NCI-H2107 (cell line): ENCODE results near the gene CRISPLD2.

Source experiments
- DNase-seq: peaks from one replicate; lab custom pipeline; 2025; lab: John Stamatoyannopoulos, UW

The CRISPLD2 gene

DNA sequence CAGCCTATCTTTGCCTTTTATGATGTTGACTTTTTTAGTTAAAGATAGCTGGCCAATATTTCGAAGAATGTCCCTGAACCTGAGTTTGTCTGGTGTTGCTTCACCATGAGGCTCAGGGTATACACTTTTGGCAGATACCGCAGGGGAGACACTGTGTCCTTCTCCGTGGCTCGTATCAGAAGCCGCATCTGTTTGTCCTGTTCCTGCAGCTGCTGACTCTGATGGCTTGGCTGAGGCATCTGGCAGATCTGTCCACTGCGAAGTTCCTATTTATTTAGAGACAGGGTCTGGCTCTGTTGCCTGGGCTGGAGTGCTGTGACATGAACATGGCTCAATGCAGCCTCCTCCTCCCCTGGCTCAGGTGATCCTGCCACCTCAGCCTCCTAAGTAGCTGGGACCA, 93.5 kb downstream of the CRISPLD2 start:
- DNase-seq = no peak

DNA sequence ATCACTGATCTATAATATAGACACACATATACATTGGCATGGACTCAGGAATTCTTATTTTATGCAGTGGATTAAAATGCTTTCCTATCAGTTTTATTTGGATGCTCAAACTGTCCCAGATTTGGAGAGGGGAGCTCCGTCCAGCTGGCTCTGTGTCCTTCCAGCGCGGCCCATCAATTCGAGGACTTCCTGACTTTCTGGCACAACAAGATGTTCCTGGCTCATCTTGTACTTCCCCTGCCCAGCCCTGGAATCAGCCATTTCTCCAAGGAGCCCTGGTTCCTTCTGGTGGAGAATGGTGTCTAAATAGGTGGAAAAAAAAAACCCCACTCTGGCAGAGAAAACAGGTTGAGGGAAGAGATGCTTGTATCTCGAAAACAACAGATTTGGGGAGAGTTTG, 94.5 kb downstream of the CRISPLD2 start:
- DNase-seq = no peak

DNA sequence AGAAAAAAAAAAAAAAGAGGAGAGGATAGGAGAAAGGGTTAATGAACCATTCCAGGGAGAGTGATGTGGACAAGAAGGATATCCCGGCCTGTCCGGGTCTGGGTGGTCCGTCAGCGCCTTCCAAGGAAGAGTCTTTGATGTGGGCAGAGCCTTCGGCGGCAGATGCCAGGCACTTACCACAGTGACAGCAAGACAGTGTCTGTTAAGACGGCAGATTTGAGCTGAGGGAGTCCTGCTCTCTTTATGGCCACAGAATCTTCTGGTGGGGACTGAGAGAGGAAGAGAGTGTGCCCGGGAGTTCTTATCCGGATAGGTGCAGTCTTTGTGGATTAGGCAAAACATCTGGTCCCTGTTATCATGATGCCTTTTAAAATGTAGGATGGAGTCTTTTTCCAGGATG, 96.4 kb downstream of the CRISPLD2 start:
- DNase-seq = no peak

DNA sequence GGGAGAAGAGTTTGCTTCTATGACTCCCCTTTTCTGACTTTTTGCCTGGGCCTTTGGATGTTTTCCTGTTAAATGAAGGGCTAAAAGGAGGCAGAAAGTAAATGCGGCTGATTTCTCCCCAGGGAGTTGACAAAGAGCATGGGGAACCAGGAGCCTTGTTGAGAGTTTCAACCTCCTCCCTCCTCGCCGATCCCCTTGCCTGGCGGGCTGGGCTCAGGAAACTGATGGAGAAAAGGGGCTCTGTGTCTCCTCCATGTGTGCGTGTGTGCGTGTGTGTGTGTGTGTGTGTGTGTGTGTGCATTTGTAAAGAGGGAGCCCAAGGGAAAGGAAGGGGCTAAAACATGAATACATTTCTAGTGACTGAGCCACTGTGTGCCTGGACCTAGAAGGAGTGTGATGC, 97.1 kb downstream of the CRISPLD2 start:
- DNase-seq = no peak

DNA sequence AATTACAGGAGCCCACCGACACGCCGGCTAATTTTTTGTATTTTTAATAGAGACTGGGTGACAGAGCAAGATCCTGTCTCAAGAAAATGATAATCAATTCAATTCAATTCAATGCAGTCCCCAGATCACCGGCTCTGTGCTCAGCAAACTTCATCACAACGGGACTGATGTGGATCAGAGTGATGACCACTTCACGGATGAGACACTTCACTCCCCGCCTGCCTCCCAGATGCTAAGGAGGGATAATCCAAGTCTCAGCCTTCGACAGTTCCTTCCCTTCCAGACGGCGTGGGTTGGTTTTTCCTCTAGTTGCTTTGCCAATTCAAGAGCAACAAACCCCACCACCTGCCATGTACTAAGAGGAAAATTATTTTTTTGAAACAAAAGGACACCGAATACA, 97.7 kb downstream of the CRISPLD2 start:
- DNase-seq = no peak

DNA sequence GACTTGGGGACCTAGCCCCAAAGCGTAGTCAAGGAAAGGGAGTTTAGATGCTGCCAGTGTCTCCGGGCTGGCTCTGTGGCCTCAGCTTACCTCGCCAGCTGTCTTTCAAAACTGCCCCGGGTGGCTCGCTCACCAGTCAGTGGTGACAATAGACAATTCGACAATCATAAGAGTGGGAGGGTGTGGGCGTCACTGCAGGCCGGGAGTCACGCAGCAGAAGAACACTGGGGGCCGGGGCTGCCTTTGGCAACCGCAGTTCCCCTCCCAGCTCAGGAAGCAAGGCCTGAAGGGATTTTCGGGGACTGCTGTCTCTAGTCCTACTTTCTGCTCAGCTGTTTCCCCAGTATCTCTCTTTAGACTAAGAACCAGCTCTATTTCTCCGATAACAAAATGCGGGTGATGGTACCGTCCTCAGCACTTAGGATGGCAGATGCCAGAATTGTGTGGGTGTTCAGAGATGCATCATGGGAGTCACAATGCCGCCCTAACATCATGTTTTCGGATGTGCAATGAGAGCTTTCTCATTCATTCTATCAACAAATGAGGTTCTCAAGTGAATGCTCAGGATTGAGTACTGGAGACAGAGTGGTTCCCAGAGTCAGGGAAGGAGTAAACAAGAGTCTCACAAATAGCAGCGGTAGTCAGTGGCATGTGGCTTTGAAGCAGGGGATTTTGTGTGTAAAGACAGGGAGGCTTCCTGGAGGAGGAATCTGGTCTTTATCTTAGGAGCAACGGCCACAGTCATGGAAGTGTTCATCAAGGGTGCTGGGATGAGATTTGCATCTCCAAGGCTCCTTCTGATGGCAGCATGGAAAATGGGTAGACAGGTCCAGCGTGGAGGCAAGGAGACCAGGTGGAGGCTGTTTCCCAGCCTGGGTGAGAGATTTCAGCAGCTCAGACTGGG, 98.5 kb downstream of the CRISPLD2 start:
- DNase-seq = no peak

DNA sequence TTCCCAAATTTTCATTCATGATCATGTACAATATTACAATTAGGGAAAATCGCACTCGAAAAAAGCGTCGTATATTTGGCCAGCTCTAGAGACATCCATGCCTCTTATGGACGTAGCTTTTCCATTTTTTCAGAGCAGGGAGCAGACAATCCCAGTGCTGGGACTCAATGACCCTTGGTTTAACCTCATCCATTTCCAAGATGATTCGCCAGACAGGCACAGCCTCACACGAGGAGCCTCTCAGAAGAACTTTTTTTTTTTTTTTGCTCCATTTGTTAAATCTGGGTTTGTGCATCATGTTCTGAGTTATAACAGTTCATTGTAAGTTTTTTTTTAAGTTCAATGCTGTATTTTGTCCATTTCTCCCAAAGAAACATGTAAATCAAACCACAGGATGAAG, 99.5 kb downstream of the CRISPLD2 start:
- no peak for DNase-seq

DNA sequence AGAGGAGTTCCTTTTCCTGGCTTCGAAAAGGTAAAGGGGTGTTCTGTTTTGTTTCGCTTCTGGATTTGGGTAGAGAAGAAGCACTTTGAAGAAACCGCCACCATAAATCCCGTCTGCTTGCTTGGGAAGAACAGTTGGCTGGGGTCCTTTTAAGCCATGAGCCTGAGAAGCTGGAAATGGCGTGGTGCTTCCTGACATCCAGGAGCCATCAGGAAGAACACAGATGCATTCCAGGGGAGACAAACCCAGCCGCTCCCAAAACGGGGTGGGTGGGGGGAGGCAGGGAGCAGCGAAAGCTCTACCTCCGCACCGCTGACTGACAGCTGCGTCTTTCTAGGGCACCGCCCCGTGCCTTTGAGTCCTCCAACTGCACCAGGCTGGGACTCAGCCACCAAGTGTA, 99.9 kb downstream of the CRISPLD2 start:
- DNase-seq = no peak

DNA sequence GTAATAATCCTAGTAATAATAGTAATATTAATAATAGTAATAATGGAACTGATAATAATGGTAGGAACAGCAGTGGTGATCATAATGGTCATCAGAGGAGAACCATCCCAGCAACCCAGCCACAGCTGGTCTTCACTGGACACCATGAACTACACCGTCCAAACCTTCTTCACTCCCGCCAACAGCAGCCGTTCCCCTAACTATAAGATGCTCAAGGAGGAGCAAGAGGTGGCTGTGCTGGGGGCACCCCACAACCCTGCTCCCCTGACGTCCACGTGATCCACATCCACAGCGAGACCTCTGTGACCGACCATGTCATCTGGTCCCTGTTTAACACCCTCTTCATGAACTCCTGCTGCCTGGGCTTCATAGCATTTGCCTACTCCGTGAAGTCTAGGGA, 100.5 kb downstream of the CRISPLD2 start:
- DNase-seq = no peak

DNA sequence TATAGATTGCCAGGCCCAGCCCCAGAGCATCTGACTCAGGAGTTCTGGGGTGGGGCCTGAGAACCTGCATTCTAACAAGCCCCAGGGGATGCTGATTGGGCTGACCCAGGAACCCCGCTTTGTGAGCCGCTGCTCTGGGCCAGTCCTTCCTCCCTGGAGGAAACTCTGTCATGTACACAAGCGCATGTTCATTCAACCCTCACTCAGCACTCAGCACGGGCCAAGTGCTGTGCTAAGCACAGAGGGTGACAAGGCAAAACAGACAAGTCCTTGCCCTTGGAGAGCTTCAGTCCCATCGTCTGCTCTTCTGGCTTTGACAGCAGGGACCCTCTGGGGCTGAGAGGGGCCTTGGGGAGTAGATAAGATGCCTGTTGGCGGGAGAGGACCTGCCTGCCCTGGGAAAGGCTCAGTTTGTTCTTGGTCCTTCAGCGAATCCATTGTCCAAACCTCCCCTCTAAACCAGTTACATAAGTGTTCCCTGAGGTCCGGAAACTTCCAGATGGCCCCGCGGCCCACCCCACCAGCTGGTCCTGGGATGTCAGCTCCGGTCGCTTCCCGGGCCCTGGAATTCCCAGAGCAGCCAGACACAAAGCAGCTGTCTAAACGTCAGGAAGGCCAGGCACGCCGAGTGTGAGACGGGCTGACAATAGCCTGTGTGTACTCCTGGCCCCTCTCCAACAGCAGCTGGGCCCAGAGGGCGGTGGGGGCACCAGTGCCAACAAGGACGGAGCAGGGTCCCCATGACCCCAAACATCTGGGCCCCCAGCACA, 102.8 kb downstream of the CRISPLD2 start:
- no peak for DNase-seq

DNA sequence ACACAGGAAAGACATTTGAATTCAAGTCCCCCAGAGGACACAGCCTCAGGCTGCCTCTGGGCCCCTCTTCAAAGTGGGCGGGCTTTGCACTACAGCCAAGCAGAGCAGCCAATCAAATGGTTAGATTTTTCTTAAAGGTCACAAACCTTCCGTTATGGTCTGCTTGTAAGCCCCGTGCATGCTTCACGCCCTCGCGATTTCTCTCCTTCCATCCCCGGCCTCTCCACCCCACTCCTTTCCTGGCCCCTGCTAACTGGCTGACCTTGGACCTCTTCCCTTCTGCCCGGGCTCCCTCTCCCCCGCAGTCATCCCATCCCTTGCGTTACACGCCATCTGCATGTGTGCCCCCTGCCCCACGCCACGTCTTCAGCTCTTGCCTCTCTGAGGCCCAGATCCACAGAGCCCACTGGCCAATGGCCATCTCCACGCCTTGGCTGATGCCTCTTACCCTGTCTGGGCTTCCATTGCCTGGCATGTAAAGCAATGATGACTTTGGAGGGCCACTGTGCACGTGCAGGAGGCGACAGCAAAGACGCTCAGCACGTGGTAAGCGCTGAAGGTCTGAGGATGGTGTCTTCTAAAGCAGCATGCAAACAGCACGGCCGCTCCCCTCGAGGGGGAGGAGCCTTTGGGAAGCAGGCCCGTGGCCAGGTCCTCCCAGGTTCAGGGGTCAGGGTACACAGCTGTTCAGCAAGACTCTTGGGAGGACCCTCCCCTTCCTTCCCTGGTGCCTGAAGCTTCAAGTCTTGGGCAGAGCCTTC, 104.7 kb downstream of the CRISPLD2 start:
- DNase-seq = no peak

DNA sequence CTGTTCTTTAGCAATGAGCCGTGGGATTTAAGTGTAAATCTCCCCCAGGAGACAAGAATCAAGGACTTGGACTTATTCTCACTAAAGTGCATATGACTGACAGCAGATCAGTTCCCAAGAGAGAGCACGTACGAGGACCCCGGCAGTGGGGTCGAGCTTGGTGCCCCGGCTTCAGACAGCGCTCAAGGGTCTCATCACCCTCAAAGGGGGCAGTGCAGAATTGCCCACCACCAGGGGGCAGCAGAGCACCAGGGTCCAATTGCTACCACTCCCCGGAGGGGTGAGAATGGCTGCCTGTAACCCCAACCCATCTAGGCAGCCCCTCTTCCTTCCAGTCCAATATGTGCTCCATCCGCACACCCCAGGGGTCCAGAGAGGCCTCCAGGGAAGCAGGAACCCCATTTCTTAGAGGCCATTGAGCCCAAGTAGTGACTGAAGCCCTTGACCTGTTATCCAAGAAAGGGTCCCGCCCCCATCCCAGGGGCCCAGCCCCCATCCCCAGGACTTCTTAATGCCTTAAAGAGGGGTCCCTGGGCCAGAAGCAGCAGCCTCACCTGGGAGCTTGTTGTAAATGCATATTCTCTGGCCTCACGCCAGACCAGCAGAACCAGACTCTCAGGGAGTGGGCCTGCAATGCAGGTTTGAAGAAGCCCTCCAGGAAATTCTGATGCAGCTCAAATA, 105.4 kb downstream of the CRISPLD2 start:
- no peak for DNase-seq

DNA sequence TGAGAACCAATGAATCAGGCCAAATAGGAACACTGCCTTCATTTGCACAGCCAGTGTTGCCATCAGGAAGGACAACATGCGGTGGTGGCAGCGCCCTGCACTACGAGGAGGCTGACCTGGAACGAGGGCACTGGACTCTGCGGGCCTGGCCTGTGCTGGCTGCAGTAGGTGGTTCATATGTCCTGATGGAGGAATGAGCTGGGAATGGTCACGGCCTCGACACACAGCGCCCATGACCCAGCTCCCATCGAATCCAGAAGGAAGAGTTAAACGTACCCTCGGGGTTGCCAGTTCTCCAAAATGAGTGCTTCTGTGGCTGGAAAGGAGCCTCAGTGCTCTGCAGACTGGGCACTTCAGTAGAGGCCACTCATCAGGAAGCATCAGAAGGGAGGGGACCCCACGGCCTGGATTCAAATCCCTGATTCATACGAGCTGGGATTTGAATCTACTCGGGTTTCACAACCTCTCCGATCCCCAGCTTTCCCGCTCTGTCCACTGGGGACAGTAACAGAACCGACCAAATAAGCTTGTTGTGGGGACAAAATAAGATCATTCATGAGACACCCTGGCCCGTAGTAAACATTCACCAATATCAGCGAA, 106.1 kb downstream of the CRISPLD2 start:
- no peak for DNase-seq

DNA sequence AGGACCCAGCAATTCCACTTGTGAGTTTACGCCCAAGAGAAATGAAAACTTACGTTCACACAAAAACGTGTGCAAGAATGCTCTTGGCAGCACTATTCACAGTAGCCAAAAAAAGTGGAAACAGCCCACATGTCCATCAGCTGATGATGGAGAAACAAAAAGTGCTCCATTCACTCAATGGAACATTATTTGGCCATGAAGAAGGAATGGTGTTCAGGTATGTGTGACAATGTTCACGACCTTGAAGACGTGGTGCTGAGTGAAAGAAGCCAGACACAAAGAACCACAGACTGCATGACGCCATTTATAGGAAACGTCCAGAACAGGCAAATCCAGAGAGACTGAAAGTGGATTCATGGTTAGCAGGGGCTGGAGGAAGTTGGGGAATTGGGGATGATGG, 106.7 kb downstream of the CRISPLD2 start:
- no peak for DNase-seq

DNA sequence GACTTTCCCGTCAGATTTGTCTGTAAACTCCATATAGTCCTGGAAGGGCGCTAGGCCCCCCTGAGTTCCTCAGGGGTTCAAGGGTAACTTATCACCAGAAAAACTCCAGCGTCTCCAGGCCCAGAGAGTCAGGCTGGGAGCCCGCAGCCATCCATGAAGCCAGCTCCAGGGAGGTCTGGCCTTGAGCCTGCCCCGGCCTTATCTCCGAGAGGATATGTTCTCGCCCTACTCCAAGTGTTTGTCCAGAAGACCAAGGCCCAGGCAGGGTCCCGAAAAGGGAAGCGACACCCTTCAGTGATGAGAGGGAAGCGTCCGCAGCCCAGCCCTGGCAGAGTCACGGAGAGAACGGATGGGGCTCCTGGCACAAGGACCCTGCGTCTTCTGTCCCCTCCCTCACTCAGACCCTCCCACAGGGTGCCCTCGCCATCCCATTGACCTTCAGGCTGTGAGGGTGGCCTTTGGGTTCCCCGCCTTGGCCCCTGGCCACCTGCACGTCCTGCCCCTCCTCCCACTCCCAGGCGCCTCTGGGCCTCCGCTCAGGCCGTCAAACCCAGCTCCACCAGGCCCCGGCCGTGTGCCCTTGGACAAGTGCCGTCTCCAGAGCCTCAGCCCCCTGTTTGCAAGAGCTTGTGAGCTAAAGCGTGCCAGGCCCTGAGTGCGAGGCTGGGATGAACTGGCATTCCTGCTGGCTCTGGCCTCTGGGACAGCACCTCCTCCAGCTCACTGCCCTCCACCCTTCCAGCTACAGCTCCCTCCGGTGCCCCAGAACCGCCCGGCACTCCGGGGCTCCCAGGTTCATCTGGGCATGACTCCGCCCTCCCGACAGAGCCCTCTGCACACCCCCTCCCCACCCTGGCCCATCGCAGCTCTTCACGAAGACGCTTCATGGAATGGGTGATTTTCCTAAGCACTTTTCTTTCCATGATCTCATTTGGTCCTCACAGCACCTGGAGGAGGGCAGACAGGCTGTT, 108.1 kb downstream of the CRISPLD2 start:
- no peak for DNase-seq

DNA sequence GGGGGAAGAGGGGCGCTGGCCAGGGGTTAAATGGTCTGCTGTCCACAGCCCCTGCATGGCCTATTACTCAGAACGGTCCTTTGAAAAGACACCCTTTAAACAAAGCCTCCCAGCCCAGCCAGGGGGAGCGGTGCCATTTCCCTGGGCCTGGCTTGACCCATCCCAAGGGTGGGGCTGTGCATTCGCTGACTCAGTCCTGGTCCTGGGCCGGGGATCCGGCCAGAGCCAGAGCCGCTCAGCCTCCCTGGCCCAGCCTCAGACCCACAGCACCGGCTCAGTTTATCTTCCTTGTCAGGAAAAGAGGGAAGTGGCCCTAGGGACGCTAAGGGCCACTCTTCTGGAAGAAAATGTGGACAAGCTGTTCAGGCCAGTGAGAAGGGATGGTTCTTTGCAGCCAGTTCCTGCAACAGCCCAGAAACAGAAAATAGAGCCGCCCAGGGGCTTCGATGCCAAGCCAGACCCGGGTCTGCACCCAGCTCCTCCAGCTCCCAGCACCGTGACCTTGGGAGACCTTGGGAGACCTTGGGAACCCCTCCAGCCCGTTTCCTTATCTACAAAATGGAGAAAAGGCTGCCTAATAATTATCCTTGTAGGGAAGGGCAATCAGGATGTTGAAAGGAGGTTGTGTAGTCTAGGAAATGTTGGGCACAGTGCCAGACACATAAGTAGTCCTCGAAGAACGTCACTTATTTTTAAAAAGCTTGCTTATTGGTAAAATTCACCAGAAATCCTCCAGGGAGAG, 109.1 kb downstream of the CRISPLD2 start:
- DNase-seq = no peak

DNA sequence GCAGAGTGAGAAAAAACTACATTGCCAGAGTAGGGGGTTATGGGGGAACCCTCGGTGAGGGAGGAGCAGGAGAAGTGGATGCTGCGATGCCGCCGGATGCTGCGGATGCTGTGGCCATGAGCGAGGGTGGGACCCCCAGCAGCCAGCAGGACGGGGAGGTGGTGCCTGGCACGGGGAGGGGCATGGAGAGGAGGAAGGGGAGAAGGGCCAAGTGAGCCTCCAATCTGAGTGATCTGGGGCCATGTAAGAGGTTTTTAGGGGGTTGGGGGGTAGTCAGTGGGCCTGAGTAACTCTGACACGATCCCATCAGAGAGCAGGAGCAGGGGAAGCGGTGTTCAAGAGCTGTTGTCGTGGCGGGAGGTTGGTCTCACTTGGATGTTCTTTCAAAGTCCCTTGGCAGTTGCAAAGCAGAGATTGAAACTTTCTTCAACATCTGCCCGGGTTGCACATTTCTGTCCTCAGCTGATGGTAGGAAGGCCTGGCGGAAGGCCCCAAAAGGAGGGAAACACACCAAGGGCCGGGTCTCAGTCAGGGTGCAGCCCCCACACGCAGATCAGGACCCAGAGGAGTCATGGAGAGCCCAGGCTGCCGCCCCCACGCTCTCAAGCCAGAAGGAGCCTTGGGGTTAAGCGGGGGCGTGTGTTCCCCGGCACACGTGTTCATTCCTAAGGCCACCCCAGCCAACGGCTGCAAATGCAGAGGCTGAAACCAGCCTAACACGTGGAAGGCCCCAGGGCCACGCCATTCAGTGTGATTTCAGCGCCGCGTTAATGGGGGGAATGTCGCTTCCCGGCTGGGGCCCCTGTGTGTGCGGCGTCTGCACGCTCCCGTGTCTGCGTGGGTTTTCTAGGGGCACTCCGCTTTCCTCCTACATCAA, 109.9 kb downstream of the CRISPLD2 start:
- DNase-seq = no peak

DNA sequence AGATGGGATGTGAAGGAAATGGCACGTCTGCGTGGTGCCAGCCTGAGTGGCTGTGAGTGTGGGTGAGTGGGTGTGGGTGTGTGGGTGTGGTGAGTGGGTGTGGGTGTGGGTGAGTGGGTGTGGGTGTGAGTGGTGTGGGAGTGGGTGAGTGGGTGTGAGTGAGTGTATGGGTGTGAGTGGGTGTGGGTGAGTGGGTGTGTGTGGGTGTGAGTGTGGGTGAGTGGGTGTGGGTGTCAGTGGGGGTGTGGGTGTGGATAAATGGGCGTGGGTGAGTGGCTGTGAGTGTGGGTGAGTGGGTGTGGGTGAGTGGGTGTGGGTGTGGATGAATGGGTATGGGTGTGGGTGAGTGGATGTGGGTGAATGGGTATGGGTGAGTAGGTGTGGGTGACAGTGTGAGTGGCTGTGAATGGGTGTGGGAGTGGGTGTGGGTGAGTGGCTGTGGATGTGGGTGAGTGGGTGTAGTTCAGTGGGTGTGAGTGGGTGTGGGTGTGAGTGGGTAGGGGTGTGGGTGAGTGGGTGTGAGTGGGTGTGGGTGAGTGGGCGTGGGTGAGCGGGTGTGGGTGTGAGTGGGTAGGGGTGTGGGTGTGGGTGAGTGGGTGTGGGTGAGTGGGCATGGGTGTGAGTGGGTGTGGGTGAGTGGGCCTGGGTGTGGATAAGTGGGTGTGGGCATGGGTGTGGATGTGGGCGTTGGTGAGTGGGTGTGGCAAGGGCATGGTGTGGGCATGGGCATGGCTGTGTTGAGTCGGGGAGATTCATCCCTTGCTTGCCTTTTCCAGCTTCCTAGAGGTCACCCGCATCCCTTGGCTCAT, 110.7 kb downstream of the CRISPLD2 start:
- no peak for DNase-seq
